GM21619 (cell line): ENCODE results near the gene ACTN2.

ENCODE experiments used
- ATAC-seq: cut with Tn5 transposase; IDR thresholded peaks from one replicate; pipeline ENCODE4 v1.9.1; 2021; ENCODE audit not compliant: unreplicated experiment

The ACTN2 gene

GRCh38 chr1:236812334-236813030 is 126.2 kb downstream of the ACTN2 start:
- ATAC-seq: no peak
